ENCODE results near the gene RAD23A.

Gene RAD23A

DNA sequence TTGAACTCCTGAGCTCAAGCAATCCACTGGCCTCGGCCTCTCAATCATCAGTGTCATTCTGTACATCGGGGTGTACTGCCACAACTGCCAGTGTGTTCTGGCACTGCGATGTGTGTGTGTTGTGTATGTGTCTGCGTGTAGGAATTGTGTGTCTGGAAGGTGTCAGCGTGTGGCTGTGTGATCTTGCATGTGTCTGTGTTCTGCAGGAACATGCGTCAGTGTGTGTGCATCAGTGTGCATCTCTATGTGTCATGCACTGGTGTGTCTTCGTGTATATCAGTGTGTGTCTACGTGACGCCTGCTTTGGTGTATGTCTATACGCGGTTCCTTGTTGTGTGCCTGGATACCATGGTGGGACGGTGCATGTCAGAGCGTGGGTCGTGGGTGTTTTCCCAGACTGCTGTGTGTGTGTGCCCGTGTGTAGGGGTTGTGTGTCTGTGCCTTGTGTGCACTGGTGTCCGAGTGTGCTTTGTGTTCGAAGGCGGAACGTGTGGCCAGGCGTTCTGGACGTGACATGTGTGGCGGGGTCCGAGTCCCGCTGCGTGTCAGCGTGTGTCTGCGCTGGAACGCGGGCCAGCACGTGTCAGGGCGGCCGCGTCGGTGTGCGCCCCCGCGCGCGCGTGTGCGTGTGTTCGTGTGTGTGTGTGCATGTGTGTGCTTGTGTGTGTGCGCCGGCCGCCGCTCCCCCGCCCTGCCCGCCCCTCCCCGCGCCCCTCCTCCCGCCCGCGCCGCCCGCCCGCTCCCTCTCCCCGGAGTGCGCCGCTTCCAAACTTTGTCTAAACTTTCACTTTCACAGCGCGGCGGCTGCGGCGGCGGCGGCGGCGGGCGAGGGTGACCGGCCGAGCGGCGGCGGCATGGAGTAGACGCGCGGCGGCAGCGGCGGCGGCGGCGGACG, 49.3 kb downstream of the RAD23A start, which contains the start of gene NFIX:
NFIX (plus strand) TSS at position 775 of the 895 bp plus-strand sequence. CDS start 363 bp downstream, outside the sequence.
- Histone ChIP-seq H3K9me3 (ENCODE audit: control insufficient read depth, insufficient read depth, low read length) (no peaks in the 10 kb centered on the region), H3K4me3 (ENCODE audit: low read depth, low read length) (peak within 1 kb of the TSS; percentile 50), H3K27me3 (ENCODE audit: control insufficient read depth, insufficient read depth, low read length) (peaks cover 83% of the 10 kb centered on the region), H3K36me3 (ENCODE audit: control insufficient read depth, insufficient read depth, low read length) (no peaks in the 10 kb centered on the region), H3K4me1 (ENCODE audit: control insufficient read depth, insufficient read depth, low read length) (no peaks in the 10 kb centered on the region), H3K9ac (ENCODE audit: low read depth, low read length) (no peak within 1 kb of the TSS)

DNA sequence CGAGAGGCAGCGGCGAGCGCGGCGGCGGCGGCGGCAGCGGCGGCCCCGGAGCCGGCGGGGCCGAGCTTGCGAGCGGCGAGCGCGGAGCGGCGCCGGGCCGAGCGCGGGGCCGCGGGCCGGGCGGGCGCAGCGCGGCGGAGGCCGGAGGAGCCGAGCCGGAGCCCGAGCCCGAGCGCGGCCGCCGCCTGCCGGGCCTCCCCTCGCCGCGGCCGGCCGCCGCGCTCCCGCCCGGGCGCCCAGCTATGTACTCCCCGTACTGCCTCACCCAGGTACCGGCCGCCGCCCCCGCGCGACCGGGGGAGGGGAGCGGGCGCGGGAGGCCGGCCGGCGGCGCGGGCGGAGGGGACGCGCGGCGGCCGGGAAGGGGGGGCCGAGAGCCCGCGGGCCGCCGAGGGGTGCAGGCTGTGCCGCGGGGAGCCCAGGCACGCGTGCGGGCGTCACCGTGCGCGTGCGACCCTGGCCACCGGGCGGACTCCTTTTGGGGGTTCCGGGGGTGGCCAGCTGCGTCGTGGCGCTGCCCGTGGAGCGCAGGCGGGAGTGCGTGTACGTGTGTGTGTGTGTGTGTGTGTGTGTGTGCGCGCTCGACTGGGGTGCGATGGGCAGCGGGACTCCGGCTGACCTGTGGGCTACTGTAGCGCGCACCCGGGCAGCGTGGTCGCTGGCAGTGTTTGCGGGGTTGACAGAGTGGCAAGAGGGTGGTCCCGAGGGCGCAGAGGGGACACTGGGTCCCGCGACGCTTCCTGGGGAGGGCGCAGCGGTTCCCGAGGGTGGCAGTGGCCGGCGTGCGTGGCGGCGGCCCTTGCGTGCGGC, 50.1 kb downstream of the RAD23A start:
- H3K9ac ChIP-seq (ENCODE audit: low read depth, low read length) = no peak overlapping the region
- H3K4me1 ChIP-seq (ENCODE audit: control insufficient read depth, insufficient read depth, low read length) = no peaks in the 10 kb centered on the region
- H3K27me3 ChIP-seq (ENCODE audit: control insufficient read depth, insufficient read depth, low read length) = peaks cover 84% of the 10 kb centered on the region
- H3K4me3 ChIP-seq (ENCODE audit: low read depth, low read length) = peak overlapping the region; percentile 50
- no peaks in the 10 kb centered on the region for H3K36me3 ChIP-seq (ENCODE audit: control insufficient read depth, insufficient read depth, low read length)
- H3K9me3 ChIP-seq (ENCODE audit: control insufficient read depth, insufficient read depth, low read length) = no peaks in the 10 kb centered on the region

DNA sequence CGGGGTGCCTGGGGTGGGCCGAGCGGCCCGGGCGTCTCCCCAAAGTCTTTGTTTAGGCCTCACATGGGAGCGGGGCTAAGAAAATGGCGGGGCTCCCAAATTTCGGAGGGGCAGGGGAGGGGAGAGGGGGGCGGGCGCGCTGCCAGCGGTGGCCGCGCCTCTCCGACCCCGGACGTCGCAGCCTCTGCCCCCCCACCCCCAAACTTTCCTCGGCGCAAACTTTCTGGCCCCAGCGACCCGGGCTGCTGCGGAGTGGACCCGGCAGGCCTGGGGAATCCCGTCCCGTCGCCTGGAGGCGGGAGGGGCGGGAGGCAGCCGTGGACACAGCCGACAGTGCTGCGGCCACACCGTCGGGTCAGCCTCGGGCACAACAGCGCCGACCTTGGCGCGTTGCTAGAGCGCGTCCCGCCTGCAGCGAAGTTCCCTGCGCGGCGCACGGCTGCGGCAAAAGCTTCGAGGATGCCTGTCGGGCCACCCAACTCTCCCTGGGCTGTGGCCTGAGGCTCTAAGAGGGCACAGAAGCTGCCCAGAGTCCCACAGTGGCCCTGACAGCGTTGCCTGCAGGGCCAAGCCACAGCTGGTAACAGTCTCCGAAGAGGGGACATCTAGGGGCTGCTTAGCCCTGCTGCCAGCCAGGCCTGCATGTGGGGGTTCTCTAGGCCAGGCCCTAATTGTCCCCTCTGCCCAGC, 50.9 kb downstream of the RAD23A start:
- Histone ChIP-seq H3K9ac (ENCODE audit: low read depth, low read length) (no peak overlapping the region), H3K4me3 (ENCODE audit: low read depth, low read length) (peak overlapping the region; percentile 50), H3K36me3 (ENCODE audit: control insufficient read depth, insufficient read depth, low read length) (no peaks in the 10 kb centered on the region), H3K27me3 (ENCODE audit: control insufficient read depth, insufficient read depth, low read length) (peaks cover 83% of the 10 kb centered on the region), H3K4me1 (ENCODE audit: control insufficient read depth, insufficient read depth, low read length) (no peaks in the 10 kb centered on the region), H3K9me3 (ENCODE audit: control insufficient read depth, insufficient read depth, low read length) (no peaks in the 10 kb centered on the region)

DNA sequence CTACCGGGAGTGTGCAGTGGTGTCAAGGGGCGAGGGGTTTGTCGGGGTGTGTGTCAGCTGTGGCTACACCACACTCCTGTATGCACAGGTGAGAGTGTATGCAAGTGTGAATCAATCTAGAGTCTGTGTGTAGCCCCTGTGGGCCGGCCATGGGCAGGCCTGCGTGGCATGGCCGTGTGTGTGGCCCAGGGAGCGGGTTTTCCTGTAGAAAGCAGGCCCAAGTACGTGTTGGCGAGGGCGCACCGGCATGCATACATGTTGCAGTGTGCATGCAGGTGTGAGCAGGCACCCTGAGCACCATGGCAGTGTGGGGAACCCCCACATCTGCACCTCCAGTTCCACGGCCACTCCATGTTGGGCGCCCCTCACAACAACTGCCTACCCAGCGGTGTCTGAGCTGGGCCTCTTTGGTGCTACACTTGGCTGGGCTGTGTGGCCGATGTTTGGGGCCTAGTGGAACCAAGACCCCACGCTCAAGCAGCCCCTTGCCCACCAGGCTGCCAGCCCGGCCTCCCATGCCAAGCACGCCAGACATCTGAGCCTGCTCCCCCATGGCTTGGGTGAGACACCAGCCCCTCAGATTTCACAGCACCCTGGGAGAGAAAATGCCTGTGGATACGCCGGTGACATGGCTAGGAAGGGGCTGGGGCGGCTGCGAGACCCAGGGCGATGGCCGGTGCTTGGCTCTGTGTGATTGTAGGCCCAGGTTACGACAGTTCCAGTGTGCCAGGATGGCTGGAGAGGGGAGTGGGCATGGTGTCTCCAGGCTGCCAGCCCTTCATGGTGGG, 51.7 kb downstream of the RAD23A start:
- Histone ChIP-seq H3K9me3 (ENCODE audit: control insufficient read depth, insufficient read depth, low read length) (no peaks in the 10 kb centered on the region), H3K4me1 (ENCODE audit: control insufficient read depth, insufficient read depth, low read length) (no peaks in the 10 kb centered on the region), H3K9ac (ENCODE audit: low read depth, low read length) (no peak overlapping the region), H3K4me3 (ENCODE audit: low read depth, low read length) (peak overlapping the region; percentile 30), H3K27me3 (ENCODE audit: control insufficient read depth, insufficient read depth, low read length) (peaks cover 78% of the 10 kb centered on the region), H3K36me3 (ENCODE audit: control insufficient read depth, insufficient read depth, low read length) (no peaks in the 10 kb centered on the region)

DNA sequence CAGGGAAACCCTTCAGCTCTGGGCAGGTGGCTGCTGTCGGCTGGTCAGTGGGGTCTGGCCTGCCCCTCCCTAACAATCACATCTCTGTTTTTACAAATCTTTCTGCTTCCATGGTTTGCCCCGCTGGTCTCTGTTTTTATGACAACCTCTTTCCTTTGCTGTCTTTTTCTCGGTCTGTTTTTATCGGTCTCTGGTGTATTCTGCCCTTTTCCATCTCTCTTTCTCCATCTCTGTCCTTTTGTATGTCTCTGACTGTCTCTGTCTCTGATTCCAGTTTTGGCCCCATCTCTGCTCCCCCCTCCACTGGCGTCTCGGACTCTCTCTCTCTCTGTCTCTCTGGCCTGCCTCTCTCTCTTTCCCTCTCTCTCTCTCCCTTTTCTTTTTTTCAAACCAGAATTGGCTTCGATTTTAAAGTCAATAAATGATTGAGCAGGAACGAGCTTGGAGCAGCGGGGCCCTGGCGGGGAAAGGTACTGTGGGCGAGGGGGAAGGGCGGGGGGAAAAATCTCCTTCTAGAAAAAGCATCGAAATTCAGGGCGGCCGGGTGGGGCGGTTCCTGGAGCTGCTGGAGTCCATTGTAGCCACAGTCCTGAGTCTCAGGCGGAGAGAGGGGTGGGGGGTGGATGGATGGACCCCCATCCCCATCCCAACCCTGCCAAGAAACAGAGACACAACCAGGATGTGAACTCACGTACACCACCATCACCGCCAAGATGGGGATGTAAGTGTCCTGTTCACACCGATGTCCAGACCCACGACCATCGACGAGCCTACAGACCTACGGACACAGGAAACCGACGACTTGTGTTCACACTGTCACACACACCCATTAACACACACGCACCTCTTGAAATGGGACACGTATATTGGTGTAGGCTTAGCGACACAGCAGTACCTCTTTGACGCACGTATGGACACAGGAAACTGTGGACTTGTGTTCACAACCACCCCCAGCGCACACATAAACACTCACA, 52.6 kb downstream of the RAD23A start:
- no peaks in the 10 kb centered on the region for H3K9me3 ChIP-seq (ENCODE audit: control insufficient read depth, insufficient read depth, low read length)
- no peak overlapping the region for H3K9ac ChIP-seq (ENCODE audit: low read depth, low read length)
- peaks cover 76% of the 10 kb centered on the region for H3K27me3 ChIP-seq (ENCODE audit: control insufficient read depth, insufficient read depth, low read length)
- H3K36me3 ChIP-seq (ENCODE audit: control insufficient read depth, insufficient read depth, low read length) = no peaks in the 10 kb centered on the region
- H3K4me3 ChIP-seq (ENCODE audit: low read depth, low read length) = no peak overlapping the region
- H3K4me1 ChIP-seq (ENCODE audit: control insufficient read depth, insufficient read depth, low read length) = no peaks in the 10 kb centered on the region

DNA sequence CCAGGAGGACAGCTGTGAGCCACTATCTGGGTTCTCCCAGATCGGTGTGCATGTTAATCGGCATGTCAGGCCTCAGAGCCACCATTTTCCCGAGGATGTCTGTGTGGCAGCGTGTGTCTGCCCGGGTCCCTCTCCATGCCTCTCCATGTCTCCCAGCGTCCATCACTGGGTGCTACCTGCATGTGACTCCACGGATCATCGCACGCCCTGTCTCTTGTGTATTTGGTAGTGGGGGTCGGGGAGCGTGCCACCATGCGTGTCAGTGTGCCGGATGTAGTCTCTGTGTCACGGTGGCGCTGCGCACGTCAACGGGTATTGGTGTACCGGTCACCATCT, 55.5 kb downstream of the RAD23A start:
- H3K9ac ChIP-seq (ENCODE audit: low read depth, low read length) = no peak overlapping the region

DNA sequence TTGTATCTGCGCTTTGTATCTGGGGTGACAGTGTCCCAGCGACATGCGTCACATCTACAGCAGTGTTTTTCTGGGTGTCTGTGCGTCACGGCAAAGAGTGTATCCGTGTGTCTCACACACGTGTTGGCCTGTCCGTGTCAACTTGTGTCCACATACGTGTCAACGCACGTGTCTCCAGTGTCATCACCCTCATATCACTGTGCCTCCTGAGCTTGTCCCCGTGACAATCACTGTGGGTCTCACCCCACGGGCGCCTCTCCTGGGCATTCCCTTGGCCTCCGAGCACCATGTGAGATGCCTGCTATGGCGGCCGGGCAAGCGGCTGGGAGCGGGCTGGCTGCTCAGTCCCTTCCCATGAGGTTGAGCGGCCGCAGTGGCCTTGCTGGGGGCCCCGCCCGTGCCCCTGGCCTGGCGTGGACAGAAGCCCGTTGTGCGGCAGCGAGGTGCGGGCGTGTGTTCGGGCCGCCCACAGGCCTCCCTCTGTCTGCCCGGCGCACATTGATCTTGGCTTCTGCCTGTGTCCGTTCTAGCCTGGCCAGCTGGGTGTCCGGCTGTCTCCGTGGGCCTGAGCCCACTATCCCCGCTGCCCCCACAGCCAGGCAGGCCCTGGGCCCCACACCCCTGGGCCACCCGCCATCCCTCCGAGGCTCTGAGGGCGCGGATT, 56.0 kb downstream of the RAD23A start:
- Histone ChIP-seq H3K9me3 (ENCODE audit: control insufficient read depth, insufficient read depth, low read length) (no peaks in the 10 kb centered on the region), H3K36me3 (ENCODE audit: control insufficient read depth, insufficient read depth, low read length) (no peaks in the 10 kb centered on the region), H3K27me3 (ENCODE audit: control insufficient read depth, insufficient read depth, low read length) (peaks cover 76% of the 10 kb centered on the region), H3K4me3 (ENCODE audit: low read depth, low read length) (no peak overlapping the region), H3K9ac (ENCODE audit: low read depth, low read length) (no peak overlapping the region), H3K4me1 (ENCODE audit: control insufficient read depth, insufficient read depth, low read length) (no peaks in the 10 kb centered on the region)

More for the DNA sequence above, 55.5 kb downstream of the RAD23A start:
- peaks cover 79% of the 10 kb centered on the region for H3K27me3 ChIP-seq (ENCODE audit: control insufficient read depth, insufficient read depth, low read length)
- H3K4me3 ChIP-seq (ENCODE audit: low read depth, low read length) = no peak overlapping the region
- H3K36me3 ChIP-seq (ENCODE audit: control insufficient read depth, insufficient read depth, low read length) = no peaks in the 10 kb centered on the region
- H3K9me3 ChIP-seq (ENCODE audit: control insufficient read depth, insufficient read depth, low read length) = no peaks in the 10 kb centered on the region
- H3K4me1 ChIP-seq (ENCODE audit: control insufficient read depth, insufficient read depth, low read length) = no peaks in the 10 kb centered on the region

DNA sequence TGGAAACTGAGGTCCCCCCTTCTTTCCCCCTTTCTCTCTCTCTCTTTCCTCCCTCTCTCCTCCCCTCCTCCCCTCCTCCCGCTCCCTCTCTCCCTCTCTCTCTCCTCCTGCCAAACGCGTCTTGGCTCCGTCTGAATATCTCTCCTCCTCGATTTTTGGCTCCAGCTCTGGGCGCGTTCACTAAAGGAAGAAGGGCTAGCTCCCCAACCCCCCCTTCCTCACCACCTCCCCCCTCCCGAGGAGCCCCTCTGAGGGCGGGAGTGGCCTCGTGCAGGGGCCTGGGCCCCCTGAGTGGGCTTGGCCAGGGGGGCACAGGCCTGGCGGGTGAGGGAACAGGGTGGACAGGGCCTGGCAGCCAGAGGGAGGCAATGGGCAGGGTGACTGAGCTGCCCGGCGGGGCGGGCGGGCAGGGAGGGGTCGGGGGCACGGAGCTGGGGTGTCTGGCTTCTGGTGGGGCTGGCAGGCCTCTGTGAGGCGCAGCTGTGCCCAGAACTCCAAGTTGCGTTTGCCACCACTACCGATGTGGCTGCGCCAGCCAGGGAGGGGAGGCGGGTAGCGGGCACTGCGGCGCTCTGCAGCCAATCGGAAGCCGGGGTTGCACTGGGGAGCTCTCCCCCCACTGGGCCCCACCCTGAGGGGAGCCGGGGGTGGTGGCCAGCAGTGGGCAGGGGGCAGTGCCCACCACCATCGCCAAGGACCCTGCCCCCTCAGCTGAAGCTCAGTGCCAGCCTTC, 56.7 kb downstream of the RAD23A start:
- Histone ChIP-seq H3K36me3 (ENCODE audit: control insufficient read depth, insufficient read depth, low read length) (no peaks in the 10 kb centered on the region), H3K9me3 (ENCODE audit: control insufficient read depth, insufficient read depth, low read length) (no peaks in the 10 kb centered on the region), H3K4me3 (ENCODE audit: low read depth, low read length) (no peak overlapping the region), H3K9ac (ENCODE audit: low read depth, low read length) (no peak overlapping the region), H3K27me3 (ENCODE audit: control insufficient read depth, insufficient read depth, low read length) (peaks cover 70% of the 10 kb centered on the region), H3K4me1 (ENCODE audit: control insufficient read depth, insufficient read depth, low read length) (no peaks in the 10 kb centered on the region)

DNA sequence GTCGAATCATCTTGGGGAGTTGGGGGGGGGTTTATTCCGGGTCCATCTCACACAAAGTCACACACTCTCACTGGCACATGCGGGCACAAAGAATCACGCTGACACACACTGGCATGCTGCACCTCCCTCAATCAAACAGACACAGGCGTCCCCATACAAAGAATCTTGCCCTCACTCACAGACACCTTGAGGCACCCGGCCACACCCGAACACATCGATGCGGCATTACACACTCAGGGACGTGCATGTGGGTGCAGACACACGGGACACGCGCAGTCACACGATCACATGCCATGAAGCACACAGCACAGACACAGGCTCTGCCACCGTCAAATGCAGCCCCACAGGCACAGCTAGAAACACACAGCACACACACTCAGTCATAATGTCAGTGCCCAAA, 57.4 kb downstream of the RAD23A start:
- no peaks in the 10 kb centered on the region for H3K9me3 ChIP-seq (ENCODE audit: control insufficient read depth, insufficient read depth, low read length)
- H3K4me1 ChIP-seq (ENCODE audit: control insufficient read depth, insufficient read depth, low read length) = no peaks in the 10 kb centered on the region
- H3K36me3 ChIP-seq (ENCODE audit: control insufficient read depth, insufficient read depth, low read length) = no peaks in the 10 kb centered on the region
- H3K4me3 ChIP-seq (ENCODE audit: low read depth, low read length) = no peak overlapping the region
- H3K9ac ChIP-seq (ENCODE audit: low read depth, low read length) = no peak overlapping the region
- H3K27me3 ChIP-seq (ENCODE audit: control insufficient read depth, insufficient read depth, low read length) = peaks cover 70% of the 10 kb centered on the region

Measured in iPS-15b (cell line).